NK-92 treated with Interleukin-12 subunit alpha and Interleukin-12 subunit beta, amount 100 ng/mL, for 24 hours (cell line): Measurements from ENCODE around the gene MYO15A.
A peak's percentile ranks its signal among the peaks of the same experiment; 100 is the strongest.

Experiments used
- DNase-seq: peaks from one replicate; lab custom pipeline; 2025; lab: John Stamatoyannopoulos, UW

The MYO15A gene

DNA sequence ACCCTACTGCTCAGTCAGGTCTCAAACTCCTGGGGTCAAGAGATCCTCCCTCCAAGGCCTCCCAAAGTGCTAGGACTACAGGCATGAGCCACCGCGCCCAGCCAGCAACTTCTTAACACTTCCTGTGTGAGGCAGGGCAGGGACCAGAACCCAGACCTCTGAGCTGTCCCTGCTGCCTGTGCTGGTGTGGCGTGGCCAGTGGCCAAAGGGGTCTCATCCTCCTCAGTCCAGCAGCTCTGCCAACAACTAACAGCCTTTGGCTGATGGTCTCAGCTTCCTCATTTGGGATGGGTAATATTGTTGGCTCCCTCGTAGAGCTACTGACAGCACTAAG is 115.5 kb downstream of the MYO15A start:
- DNase-seq, result no peak

DNA sequence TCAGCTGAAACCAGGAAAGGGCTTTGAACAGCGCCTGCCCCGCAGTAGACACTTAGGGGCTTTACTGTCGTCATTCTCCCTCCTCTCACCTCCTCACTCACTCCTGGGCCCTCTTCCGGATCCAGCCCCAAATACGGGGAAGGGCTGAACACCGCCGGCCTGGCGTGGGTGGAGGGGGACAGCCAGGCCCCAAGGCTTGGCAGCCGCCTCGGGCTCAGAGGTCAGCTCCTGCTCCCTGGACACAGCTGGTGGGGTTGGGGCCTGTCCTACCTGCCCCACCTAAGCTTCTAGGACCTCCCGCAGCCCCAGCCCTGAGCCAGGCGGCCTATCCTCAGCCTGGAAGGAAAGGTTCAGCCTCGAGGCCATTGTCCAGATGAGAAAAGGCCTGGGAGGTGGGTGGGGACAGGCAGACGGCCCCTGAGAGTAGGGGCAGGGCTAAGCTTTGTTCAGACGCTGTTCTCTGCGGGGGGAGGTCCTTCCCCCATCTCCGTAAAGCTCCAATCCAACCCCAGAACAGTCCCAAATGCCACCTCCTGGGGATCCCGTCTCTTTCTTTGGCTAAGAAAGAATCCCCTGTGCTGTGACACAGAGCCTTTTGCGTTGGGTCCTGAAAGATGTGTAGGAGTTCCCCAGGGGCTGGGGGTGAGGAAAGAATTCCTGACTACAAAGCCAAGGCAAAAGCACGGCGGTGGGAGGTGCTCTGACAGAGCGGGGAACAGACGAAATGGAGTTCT is 116.0 kb downstream of the MYO15A start:
- no peak for DNase-seq

DNA sequence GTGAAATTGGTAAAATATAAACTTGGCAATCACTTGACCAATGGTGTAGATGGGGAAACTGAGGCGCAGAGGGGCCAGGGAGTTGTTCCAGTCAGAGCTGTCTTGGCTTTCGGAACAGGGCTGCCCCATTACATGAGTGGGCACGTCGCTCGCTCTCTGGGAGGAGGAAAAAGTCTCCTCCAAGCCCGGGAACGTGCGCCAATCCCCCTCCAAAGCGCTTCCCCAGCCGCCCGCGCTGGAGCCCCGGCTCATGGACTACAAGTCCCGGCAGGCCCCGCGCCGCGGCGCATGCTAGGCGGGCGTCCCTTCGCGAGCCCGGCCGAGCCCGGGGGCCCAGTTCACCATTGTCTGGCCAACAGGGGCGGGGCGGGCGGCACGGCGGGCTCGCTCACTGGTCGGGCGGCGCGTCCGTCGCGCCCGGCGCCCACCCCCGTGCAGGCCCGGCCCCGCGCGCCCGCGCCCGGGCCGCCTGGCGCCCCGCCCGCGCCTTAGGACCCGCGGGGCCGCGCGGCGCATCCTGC is 116.6 kb downstream of the MYO15A start, which contains the start of gene LLGL1:
LLGL1 (plus strand) TSS at position 515 of the 521 bp plus-strand sequence. CDS start 48 bp downstream, outside the sequence.
- peak; percentile 83 for DNase-seq

DNA sequence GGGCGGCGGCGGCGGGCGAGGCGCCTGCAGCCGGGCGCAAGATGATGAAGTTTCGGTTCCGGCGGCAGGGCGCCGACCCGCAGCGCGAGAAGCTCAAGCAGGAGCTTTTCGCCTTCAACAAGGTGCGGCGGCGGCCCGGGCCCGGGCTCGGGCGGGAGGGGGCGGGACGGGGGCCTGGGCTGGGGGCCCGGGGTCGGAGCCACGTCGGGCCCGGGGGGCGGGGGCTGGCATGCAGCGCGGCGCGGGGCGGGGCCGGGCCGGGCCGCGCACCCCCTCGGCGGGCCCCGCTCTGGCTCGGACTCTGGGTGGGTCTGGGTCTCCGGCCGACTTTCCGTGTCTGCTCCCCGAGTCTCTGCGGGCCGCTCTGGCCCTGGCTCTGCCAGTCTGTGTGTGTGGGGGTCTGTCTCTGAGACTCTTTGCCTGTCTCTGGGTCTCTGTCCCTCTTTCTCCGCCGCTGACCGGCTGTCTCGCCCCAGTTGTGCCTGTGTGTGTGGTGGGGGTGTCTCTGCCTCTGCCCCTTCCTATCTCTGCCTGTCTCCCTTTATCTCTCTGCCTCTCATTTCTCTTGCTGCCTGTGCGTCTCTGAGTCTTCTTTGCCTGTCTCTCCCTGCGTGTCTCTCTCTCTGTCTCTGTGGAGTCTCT is 117.2 kb downstream of the MYO15A start:
- DNase-seq, result peak; percentile 36

DNA sequence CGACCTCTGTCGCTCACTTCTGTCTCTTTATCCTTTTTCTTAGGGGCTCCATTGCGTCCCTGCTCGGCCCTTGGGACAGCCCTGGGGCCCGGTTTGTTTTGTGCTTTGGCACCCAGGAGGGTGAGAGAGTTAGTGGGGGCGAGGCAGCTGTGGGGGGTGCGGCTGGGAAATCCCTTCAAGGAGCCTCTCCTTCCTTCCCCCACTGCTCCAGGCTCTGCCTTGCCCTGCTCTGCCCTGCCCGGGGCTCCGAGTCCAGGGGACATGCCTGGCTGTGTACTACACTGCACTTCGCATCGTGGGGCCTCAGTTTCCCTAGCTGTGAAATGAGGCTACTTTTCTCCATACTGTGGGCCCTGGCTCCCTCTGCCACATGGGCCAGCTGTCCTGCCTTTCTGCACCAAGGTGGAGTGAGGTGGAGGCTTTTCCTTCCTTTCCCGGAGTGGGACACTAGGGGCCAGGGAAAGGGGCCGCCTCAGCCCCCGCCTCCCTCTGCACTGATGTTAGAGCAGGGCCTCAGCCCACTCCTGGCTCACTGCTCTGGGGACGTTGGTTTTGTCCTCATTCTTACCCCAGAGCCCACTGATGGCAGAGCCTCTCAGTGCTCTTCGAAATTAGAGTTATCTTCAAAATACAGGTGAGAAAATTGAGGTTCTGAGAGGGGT is 117.9 kb downstream of the MYO15A start:
- no peak for DNase-seq

DNA sequence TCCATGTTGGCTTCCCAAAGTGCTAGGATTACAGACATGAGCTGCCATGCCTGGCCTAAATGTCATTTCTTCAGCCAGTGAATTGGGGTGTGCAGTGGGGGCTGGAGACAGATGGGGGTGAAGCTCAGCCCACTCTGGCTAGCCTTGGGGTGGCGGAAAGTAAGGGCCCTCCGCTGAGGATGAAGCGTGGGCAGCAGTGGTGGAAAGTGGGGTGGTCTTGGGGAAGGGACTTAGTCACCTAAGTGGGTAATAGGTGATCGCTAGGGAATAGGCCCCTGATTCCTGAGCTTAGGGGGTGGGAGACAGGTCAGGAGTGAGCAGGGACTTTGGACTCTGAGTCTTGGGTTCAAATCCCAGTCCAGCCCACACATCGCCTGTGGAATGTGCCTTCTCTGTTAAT is 119.1 kb downstream of the MYO15A start:
- no peak for DNase-seq

DNA sequence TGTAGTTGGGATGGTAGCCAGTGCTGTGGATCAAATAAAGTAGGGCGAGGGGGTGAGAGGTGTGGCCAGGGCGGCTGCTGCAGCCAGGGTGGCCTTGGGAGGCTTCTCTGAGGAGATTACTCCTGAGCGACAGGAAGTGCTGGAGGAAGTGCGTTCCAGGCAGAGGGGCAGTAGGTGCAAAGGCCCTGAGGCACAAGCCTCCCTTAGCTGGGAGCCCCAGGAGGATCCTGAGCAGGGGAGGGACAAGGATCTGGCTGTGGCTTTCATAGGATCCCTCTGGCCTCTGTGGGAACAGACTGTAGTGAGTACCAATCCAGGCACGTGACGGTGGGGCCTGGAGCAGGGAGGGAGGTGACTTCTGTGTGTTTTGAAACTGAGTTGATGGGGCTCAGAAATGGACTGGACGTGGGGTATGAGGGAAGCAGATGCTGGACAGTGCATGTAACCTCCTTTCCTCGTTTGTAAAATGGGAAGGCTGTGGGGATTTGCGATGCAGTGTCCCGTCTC is 119.7 kb downstream of the MYO15A start:
- no peak for DNase-seq

DNA sequence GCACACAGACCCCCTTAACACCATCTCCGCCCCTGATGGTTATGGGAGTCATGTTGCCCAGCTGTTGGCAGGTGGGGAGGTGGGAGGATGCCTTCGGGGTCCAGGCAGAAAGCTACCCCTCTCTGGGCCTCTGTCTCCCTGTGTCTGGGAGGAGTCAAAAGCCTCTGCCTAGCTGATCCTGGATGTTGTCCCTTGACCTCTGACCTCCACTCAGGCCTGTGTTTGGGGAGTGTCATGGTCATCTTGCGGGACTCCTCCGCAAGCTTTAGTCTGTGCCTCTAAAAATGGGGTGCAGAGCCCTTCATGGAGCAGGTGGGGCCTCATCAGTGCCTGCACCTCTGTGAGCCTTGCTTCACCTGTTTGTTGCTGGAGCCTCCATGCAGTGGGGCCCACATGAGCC is 120.7 kb downstream of the MYO15A start:
- no peak for DNase-seq
